Measurements from ENCODE around the gene INS. TPM values are rescaled to one million over a fixed set of nuclear protein-coding genes. Genes with fewer than 3 reads are reported as not detected.

The INS gene
- total and polyA plus RNA-seq, 2 of the 13 experiments (the other 11 are each of a cell fraction or from before 2014, with no cell fraction given): not detected

- TF ChIP-seq SOX13 (IDR thresholded peaks at IDR 0.05) (no peak), SOX13 (CRISPR knock-in tag; conservative IDR thresholded peaks at IDR 0.05 in 1 of 2, IDR thresholded peaks at IDR 0.05 in 1 of 2) (0 out of 4 replicates have a peak, but pooled peaks of 1 of the 2 experiments have one; percentile 14), NR1H2 (CRISPR knock-in tag; IDR thresholded peaks at IDR 0.05; ENCODE audit: borderline replicate concordance, low read depth) (no peak), SOX5 (CRISPR knock-in tag; IDR thresholded peaks at IDR 0.05; ENCODE audit: borderline replicate concordance) (no peak), ZBTB33 (CRISPR knock-in tag; IDR thresholded peaks at IDR 0.05) (peak; percentile 31; the same call in 1 of the 2 replicates), MAFF (IDR thresholded peaks at IDR 0.05; ENCODE audit: low read depth, low read length) (no peak), SP5 (CRISPR knock-in tag; IDR thresholded peaks at IDR 0.05; ENCODE audit: borderline replicate concordance, low read depth) (0 out of 2 replicates have a peak, but pooled peaks have one; percentile 16), ELF3 (CRISPR knock-in tag; IDR thresholded peaks at IDR 0.05) (0 out of 2 replicates have a peak, but pooled peaks have one; percentile 36), SALL2 (CRISPR knock-in tag; IDR thresholded peaks at IDR 0.05) (0 out of 2 replicates have a peak, but pooled peaks have one; percentile 34), ZNF761 (CRISPR knock-in tag; conservative IDR thresholded peaks at IDR 0.05) (no peak), TCF7L2 (IDR thresholded peaks at IDR 0.05; ENCODE audit: low read depth, low read length) (no peak), RAD51 (IDR thresholded peaks at IDR 0.05; ENCODE audit: borderline replicate concordance) (no peak), ZNF263 (CRISPR knock-in tag; IDR thresholded peaks at IDR 0.05) (peak; percentile 71), YY1 (IDR thresholded peaks at IDR 0.05; ENCODE audit: insufficient read depth, insufficient replicate concordance, low read depth, low read length) (peak; percentile 20), ZNF619 (CRISPR knock-in tag; IDR thresholded peaks at IDR 0.05) (0 out of 2 replicates have a peak, but pooled peaks have one; percentile 42), ZMYM4 (CRISPR knock-in tag; IDR thresholded peaks at IDR 0.05) (no peak), ZNF431 (CRISPR knock-in tag; IDR thresholded peaks at IDR 0.05; ENCODE audit: borderline replicate concordance, low read depth) (0 out of 2 replicates have a peak, but pooled peaks have one; percentile 22), ZNF747 (CRISPR knock-in tag; IDR thresholded peaks at IDR 0.05; ENCODE audit: borderline replicate concordance) (0 out of 2 replicates have a peak, but pooled peaks have one; percentile 46), ZNF572 (CRISPR knock-in tag; IDR thresholded peaks at IDR 0.05) (0 out of 2 replicates have a peak, but pooled peaks have one; percentile 69), RBM22 (optimal IDR thresholded peaks at IDR 0.05; ENCODE audit: low read length) (no peak), RNF219 (CRISPR knock-in tag; IDR thresholded peaks at IDR 0.05) (no peak), STAG1 (CRISPR knock-in tag; IDR thresholded peaks at IDR 0.05) (peak; percentile 96), ZNF317 (CRISPR knock-in tag; IDR thresholded peaks at IDR 0.05) (no peak), TBX2 (CRISPR knock-in tag; IDR thresholded peaks at IDR 0.05; ENCODE audit: borderline replicate concordance) (0 out of 2 replicates have a peak, but pooled peaks have one; percentile 25), ZSCAN31 (CRISPR knock-in tag; IDR thresholded peaks at IDR 0.05; ENCODE audit: low read depth) (peak; percentile 52; the same call in 1 of the 2 replicates), FOSL2 (CRISPR knock-in tag; IDR thresholded peaks at IDR 0.05) (peak; percentile 19; the same call in 1 of the 2 replicates), SIN3A (IDR thresholded peaks at IDR 0.05; ENCODE audit: borderline replicate concordance, low read depth, low read length) (no peak)
Measured at GRCh38 chr11:2196970-2197770, 36.2 kb upstream of the INS start (continued).

Measured in HepG2 (cell line).